ENCODE measurements around the gene PTPRM.

DNA sequence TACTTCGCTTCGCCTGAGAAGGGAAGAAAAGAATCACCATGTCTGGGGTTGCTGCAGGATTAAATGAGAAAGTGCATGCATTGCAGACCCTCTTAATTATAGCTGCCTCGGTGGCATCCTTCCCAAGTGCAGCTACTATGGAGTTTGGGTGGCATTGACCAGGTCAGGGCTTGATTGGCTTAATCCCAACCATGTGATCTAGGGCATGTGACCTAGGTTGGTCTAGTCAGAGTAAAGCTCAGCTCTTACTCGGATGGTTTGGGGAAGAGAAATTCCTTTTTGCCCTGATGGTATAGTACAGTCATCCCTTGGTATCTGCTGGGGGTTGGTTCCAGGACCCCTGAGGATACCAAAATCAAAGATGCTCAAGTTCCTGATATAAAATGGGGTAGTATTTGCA lies 863.9 kb downstream of the PTPRM start:
- TF ChIP-seq, protein P1, sequence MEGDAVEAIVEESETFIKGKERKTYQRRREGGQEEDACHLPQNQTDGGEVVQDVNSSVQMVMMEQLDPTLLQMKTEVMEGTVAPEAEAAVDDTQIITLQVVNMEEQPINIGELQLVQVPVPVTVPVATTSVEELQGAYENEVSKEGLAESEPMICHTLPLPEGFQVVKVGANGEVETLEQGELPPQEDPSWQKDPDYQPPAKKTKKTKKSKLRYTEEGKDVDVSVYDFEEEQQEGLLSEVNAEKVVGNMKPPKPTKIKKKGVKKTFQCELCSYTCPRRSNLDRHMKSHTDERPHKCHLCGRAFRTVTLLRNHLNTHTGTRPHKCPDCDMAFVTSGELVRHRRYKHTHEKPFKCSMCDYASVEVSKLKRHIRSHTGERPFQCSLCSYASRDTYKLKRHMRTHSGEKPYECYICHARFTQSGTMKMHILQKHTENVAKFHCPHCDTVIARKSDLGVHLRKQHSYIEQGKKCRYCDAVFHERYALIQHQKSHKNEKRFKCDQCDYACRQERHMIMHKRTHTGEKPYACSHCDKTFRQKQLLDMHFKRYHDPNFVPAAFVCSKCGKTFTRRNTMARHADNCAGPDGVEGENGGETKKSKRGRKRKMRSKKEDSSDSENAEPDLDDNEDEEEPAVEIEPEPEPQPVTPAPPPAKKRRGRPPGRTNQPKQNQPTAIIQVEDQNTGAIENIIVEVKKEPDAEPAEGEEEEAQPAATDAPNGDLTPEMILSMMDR (IDR thresholded peaks at IDR 0.05; ENCODE audit: low read length): no peak
- no peak for TF ChIP-seq EZH2 (optimal IDR thresholded peaks at IDR 0.05; ENCODE audit: low read depth, low read length)
